HCT116 (cell line): ENCODE measurements around the gene RMDN2. TPM values are rescaled to one million over a fixed set of nuclear protein-coding genes. Genes with fewer than 3 reads are reported as not detected.

Source experiments
- ATAC-seq: fragments of 200-7000 bp; cut with Tn5 transposase; 2 replicates; pipeline ENCODE4 v1.9.1; 2020; ENCODE audit warnings: mild to moderate bottlenecking, moderate library complexity
- BruUV-seq: library from RNA; stranded (reverse); fragments of 400-500 nt; replicated peaks from 2 replicates; lab custom pipeline; 2021; lab: Mats Ljungman, UMichigan
- CTCF ChIA-PET: fragments of 300-600 bp; sonication (Branson Sonifier 250); formaldehyde crosslinking; loops from one replicate; lab custom pipeline; 2021; ENCODE audit warnings: antibody characterized with exemption; lab: Charles Lee
- POLR2A ChIA-PET: fragments of 300-600, 350-600 bp; sonication (Branson Sonifier 250); formaldehyde crosslinking; loops from one replicate; lab custom pipeline; 2021; ENCODE audit warnings: antibody characterized with exemption; lab: Charles Lee
- RAD21 ChIA-PET, 2 experiments: fragments of 300-600 bp; sonication (Branson Sonifier 250); formaldehyde crosslinking; loops; one replicate each; lab custom pipeline; 2023; ENCODE audit warnings: low total read pairs in 2 of 2; ENCODE audit not compliant: uncharacterized antibody in 2 of 2, unreplicated experiment in 2 of 2, low non-redundant PET in 1 of 2; lab: Charles Lee
- DNase-seq: peaks from one replicate; pipeline ENCODE4 v3.0.0-alpha.2; 2010; ENCODE audit warnings: low read depth, low spot score
- H2AFZ ChIP-seq: fragments of 200-600 bp; shearing (Covaris generic), sonication (generic); 2 replicates; pipeline ENCODE4 v1.6.1; 2017; ENCODE audit warnings: low read depth, mixed run types, mixed read lengths, antibody characterized with exemption, low read length; ENCODE audit not compliant: poor library complexity, severe bottlenecking
- H3K27ac ChIP-seq: 2 replicates; pipeline ENCODE4 v1.5.1; 2012; ENCODE audit warnings: low read depth, low read length
- H3K27me3 ChIP-seq: fragments of 200-600 bp; sonication (generic); 2 replicates; pipeline ENCODE4 v1.6.1; 2016; ENCODE audit warnings: mixed run types, low read length, mixed read lengths; ENCODE audit not compliant: insufficient read depth
- H3K36me3 ChIP-seq, 2 experiments: fragments of 200-500 bp in 1 of 2; fragments of 200-600 bp in 1 of 2; sonication (Bioruptor generic) in 1 of 2; sonication (generic) in 1 of 2; 2 replicates each; pipeline versions ENCODE4 v1.5.1 to v1.6.1; 2014 to 2016; ENCODE audit warnings: low read length in 2 of 2, inconsistent platforms in 1 of 2, mixed read lengths in 1 of 2, mixed run types in 1 of 2; ENCODE audit not compliant: insufficient read depth in 2 of 2, control insufficient read depth in 1 of 2
- H3K4me1 ChIP-seq, 2 experiments: fragments of 200-600 bp in 1 of 2; sonication (generic) in 1 of 2; 2 replicates each; pipeline versions ENCODE4 v1.5.1 to v1.6.1; 2012 to 2017; ENCODE audit warnings: low read length in 2 of 2, inconsistent platforms in 1 of 2, mild to moderate bottlenecking in 1 of 2, mixed read lengths in 1 of 2, mixed run types in 1 of 2, moderate library complexity in 1 of 2; ENCODE audit not compliant: insufficient read depth in 2 of 2, control insufficient read depth in 1 of 2
- H3K4me2 ChIP-seq: fragments of 200-600 bp; sonication (generic); 2 replicates; pipeline ENCODE4 v1.6.1; 2017; ENCODE audit warnings: mixed run types, low read length, mixed read lengths
- H3K4me3 ChIP-seq, 2 experiments: fragments of 200-600 bp in 1 of 2; sonication (generic) in 1 of 2; replicated peaks in 1 of 2; 2 replicates each; pipeline ENCODE4 v1.5.1; 2011 to 2016; ENCODE audit warnings: low read length in 2 of 2, control low read depth in 1 of 2, low read depth in 1 of 2, mild to moderate bottlenecking in 1 of 2, mixed read lengths in 1 of 2, mixed run types in 1 of 2
- H3K79me2 ChIP-seq: fragments of 200-600 bp; sonication (generic); 2 replicates; pipeline ENCODE4 v1.6.1; 2017; ENCODE audit warnings: mild to moderate bottlenecking, mixed run types, low read length, moderate library complexity, mixed read lengths; ENCODE audit not compliant: insufficient read depth
- H3K9ac ChIP-seq: fragments of 200-600 bp; sonication (generic); 2 replicates; pipeline ENCODE4 v1.6.1; 2016; ENCODE audit warnings: low read length, mixed read lengths
- H3K9me2 ChIP-seq: fragments of 200-600 bp; sonication (generic), shearing (Covaris generic); 2 replicates; pipeline ENCODE4 v1.6.1; 2017; ENCODE audit warnings: mixed run types, mild to moderate bottlenecking, moderate library complexity; ENCODE audit not compliant: insufficient read depth
- H3K9me3 ChIP-seq, 2 experiments: fragments of 200-500 bp in 1 of 2; fragments of 200-600 bp in 1 of 2; sonication (Bioruptor generic) in 1 of 2; sonication (generic) in 1 of 2; 2 replicates each; pipeline ENCODE4 v1.6.1; 2014 to 2017; ENCODE audit warnings: low read length in 2 of 2, mixed read lengths in 2 of 2, inconsistent platforms in 1 of 2, low read depth in 1 of 2, mild to moderate bottlenecking in 1 of 2, mixed run types in 1 of 2, moderate library complexity in 1 of 2; ENCODE audit not compliant: control insufficient read depth in 1 of 2, insufficient read depth in 1 of 2
- H4K20me1 ChIP-seq: fragments of 200-600 bp; sonication (generic), shearing (Covaris generic); 2 replicates; pipeline ENCODE4 v1.6.1; 2017; ENCODE audit warnings: mixed run types, mild to moderate bottlenecking, moderate library complexity; ENCODE audit not compliant: insufficient read depth
- EGR1 ChIP-seq: IDR thresholded peaks from 2 replicates; pipeline ENCODE4 v1.6.1; 2012; ENCODE audit warnings: low read depth
- intact Hi-C: fragments of 100-400 bp; cut with micrococcal nuclease; formaldehyde crosslinking; loops from 2 replicates; pipeline ENCODE4 v1.10.0; 2022
- total RNA-seq: library from RNA; stranded (reverse); gene quantifications from one replicate; pipeline ENCODE4 v1.2.1, GENCODE V29; 2021; ENCODE audit not compliant: unreplicated experiment

RMDN2 gene
- total RNA-seq, 1 experiment from 2014 or later = 4.5 TPM

GRCh38 chr2:38066421-38067115, 141.5 kb downstream of the RMDN2 start:
- TF ChIP-seq EGR1 = no peak
- Histone ChIP-seq H2AFZ (no peak overlapping the region), H3K27ac (no peak overlapping the region), H3K27me3 (no peaks in the 10 kb centered on the region), H3K4me1 (no peaks in the 10 kb centered on the region), H3K36me3 (no peaks in the 10 kb centered on the region), H3K4me3 (no peak overlapping the region), H3K9me3 (no peaks in the 10 kb centered on the region), H4K20me1 (no peaks in the 10 kb centered on the region), H3K9me2 (no peaks in the 10 kb centered on the region), H3K4me2 (no peak overlapping the region), H3K79me2 (no peaks in the 10 kb centered on the region), H3K9ac (no peak overlapping the region)
- BruUV-seq = no TSS peak
- RAD21 ChIA-PET = no interaction called here
- POLR2A ChIA-PET = interaction anchor here (1.4 kb wide), 1 partner anchor 10 kb away, joined by 5 read pairs; no protein-coding TSS in a partner anchor
- intact Hi-C loops = no loop called here
- CTCF ChIA-PET = no interaction called here
- DNase-seq = no peak
- no peak for ATAC-seq

Other genes starting within 250 kb of the RMDN2 start
- 2.6 TPM for gene CYP1B1, start 150.9 kb downstream of the RMDN2 start, total RNA-seq